PC-3 (cell line): ENCODE results near the gene IQSEC3. TPM values are rescaled to one million over a fixed set of nuclear protein-coding genes. Genes with fewer than 3 reads are reported as not detected.

Source experiments
- ATAC-seq: fragments of 200-7000 bp; cut with Tn5 transposase; 2 replicates; pipeline ENCODE4 v1.9.1; 2020; ENCODE audit warnings: mild to moderate bottlenecking, moderate library complexity
- BruUV-seq: library from RNA; stranded (reverse); fragments of 400-500 nt; replicated peaks from 2 replicates; lab custom pipeline; 2021; lab: Mats Ljungman, UMichigan
- CTCF ChIA-PET: fragments of 300-600 bp; sonication (Branson Sonifier 250); formaldehyde crosslinking; loops from one replicate; lab custom pipeline; 2022; ENCODE audit warnings: antibody characterized with exemption; lab: Charles Lee
- POLR2A ChIA-PET: fragments of 300-600 bp; sonication (Branson Sonifier 250); formaldehyde crosslinking; loops from one replicate; lab custom pipeline; 2022; ENCODE audit warnings: antibody characterized with exemption; ENCODE audit not compliant: unreplicated experiment; lab: Charles Lee
- DNase-seq: peaks from one replicate; pipeline ENCODE4 v3.0.0-alpha.2; 2015
- H2AFZ ChIP-seq: fragments of 300-600 bp; sonication (generic); 2 replicates; pipeline ENCODE4 v1.6.0; 2016; ENCODE audit warnings: antibody characterized with exemption, low read length
- H3F3A ChIP-seq: fragments of 300-600 bp; sonication (generic); one replicate; pipeline ENCODE4 v1.6.0; 2017; ENCODE audit warnings: antibody characterized with exemption, low read length, control low read depth, mild to moderate bottlenecking; ENCODE audit not compliant: unreplicated experiment
- H3K27ac ChIP-seq: fragments of 300-600 bp; sonication (generic); 2 replicates; pipeline ENCODE4 v1.5.1; 2016; ENCODE audit warnings: mild to moderate bottlenecking, low read length
- H3K27me3 ChIP-seq: fragments of 300-600 bp; sonication (generic); 2 replicates; pipeline ENCODE4 v1.6.1; 2016; ENCODE audit warnings: low read length, mixed read lengths
- H3K36me3 ChIP-seq: fragments of 300-600 bp; sonication (generic); 2 replicates; pipeline ENCODE4 v1.6.1; 2016; ENCODE audit warnings: low read depth, mixed run types, low read length, mixed read lengths
- H3K4me1 ChIP-seq: fragments of 300-600 bp; sonication (generic); 2 replicates; pipeline ENCODE4 v1.5.1; 2016; ENCODE audit warnings: low read length; ENCODE audit not compliant: insufficient read depth
- H3K4me2 ChIP-seq: fragments of 300-600 bp; sonication (generic); 2 replicates; pipeline ENCODE4 v1.6.0; 2016; ENCODE audit warnings: low read length
- H3K4me3 ChIP-seq: fragments of 300-600 bp; sonication (generic); 2 replicates; pipeline ENCODE4 v1.5.1; 2016; ENCODE audit warnings: mild to moderate bottlenecking, low read length, mixed read lengths
- H3K79me2 ChIP-seq: fragments of 300-600 bp; sonication (generic); 2 replicates; pipeline ENCODE4 v1.6.1; 2017; ENCODE audit warnings: low read length, mixed read lengths
- H3K9ac ChIP-seq: fragments of 300-600 bp; sonication (generic); 2 replicates; pipeline ENCODE4 v1.6.0; 2016; ENCODE audit warnings: mild to moderate bottlenecking, low read length
- H3K9me2 ChIP-seq: fragments of 300-600 bp; sonication (generic); replicated peaks from 2 replicates; pipeline ENCODE4 v1.6.1; 2016; ENCODE audit warnings: mixed run types, low read length, mixed read lengths
- H3K9me3 ChIP-seq: fragments of 300-600 bp; sonication (generic); 2 replicates; pipeline ENCODE4 v1.6.1; 2016; ENCODE audit warnings: low read length, mixed read lengths
- H4K20me1 ChIP-seq: fragments of 300-600 bp; sonication (generic); 2 replicates; pipeline ENCODE4 v1.6.1; 2016; ENCODE audit warnings: low read length, mixed read lengths
- EZH2 ChIP-seq: fragments of 300-600 bp; sonication (generic); IDR thresholded peaks from one replicate; pipeline ENCODE4 v1.6.1; 2017; ENCODE audit warnings: antibody characterized with exemption, mild to moderate bottlenecking, low read length; ENCODE audit not compliant: unreplicated experiment
- EZH2phosphoT487 ChIP-seq: fragments of 300-600 bp; sonication (generic); IDR thresholded peaks from 2 replicates; pipeline ENCODE4 v1.6.1; 2018; ENCODE audit warnings: mild to moderate bottlenecking, antibody characterized with exemption, low read length, borderline replicate concordance
- intact Hi-C: fragments of 100-400 bp; cut with micrococcal nuclease; formaldehyde crosslinking; loops from 2 replicates; pipeline ENCODE4 v1.9.0; 2023
- total RNA-seq: library from RNA; depleted of rRNA; stranded (reverse); fragments of >200 nt; gene quantifications from 2 replicates; pipeline ENCODE4 v1.2.3, GENCODE V29; 2014
- TF ChIP-seq, protein P1 (sequence below): fragments of 300-600 bp; sonication (generic); conservative IDR thresholded peaks from 2 replicates; pipeline ENCODE4 v1.5.1; 2017; ENCODE audit warnings: antibody characterized with exemption, low read depth, mild to moderate bottlenecking, low read length

Gene IQSEC3
- total RNA-seq, 1 experiment from 2014 or later = 0.11 TPM

GRCh38 chr12:170371-171225 is 104.0 kb downstream of the IQSEC3 start:
- Histone ChIP-seq H3K27ac (no peak overlapping the region), H3K4me3 (no peak overlapping the region), H3K9me2 (no peaks in the 10 kb centered on the region), H3K9me3 (no peaks in the 10 kb centered on the region), H3K4me2 (no peak overlapping the region), H3K9ac (no peak overlapping the region), H4K20me1 (no peaks in the 10 kb centered on the region), H3F3A (no peaks in the 10 kb centered on the region), H2AFZ (no peak overlapping the region), H3K27me3 (no peaks in the 10 kb centered on the region), H3K36me3 (no peaks in the 10 kb centered on the region), H3K79me2 (no peaks in the 10 kb centered on the region), H3K4me1 (no peaks in the 10 kb centered on the region; the same call in 1 of the 2 replicates)
- ChIA-PET CTCF (no interaction called here), POLR2A (no interaction called here)
- no peak for DNase-seq
- no TSS peak for BruUV-seq
- no peak for ATAC-seq
- intact Hi-C loops = no loop called here
- TF ChIP-seq EZH2 (no peak), EZH2phosphoT487 (no peak)
- TF ChIP-seq, protein P1, sequence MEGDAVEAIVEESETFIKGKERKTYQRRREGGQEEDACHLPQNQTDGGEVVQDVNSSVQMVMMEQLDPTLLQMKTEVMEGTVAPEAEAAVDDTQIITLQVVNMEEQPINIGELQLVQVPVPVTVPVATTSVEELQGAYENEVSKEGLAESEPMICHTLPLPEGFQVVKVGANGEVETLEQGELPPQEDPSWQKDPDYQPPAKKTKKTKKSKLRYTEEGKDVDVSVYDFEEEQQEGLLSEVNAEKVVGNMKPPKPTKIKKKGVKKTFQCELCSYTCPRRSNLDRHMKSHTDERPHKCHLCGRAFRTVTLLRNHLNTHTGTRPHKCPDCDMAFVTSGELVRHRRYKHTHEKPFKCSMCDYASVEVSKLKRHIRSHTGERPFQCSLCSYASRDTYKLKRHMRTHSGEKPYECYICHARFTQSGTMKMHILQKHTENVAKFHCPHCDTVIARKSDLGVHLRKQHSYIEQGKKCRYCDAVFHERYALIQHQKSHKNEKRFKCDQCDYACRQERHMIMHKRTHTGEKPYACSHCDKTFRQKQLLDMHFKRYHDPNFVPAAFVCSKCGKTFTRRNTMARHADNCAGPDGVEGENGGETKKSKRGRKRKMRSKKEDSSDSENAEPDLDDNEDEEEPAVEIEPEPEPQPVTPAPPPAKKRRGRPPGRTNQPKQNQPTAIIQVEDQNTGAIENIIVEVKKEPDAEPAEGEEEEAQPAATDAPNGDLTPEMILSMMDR = no peak

GRCh38 chr12:171276-171675 is 104.7 kb downstream of the IQSEC3 start:
- Histone ChIP-seq H3K4me3 (no peak overlapping the region), H2AFZ (no peak overlapping the region), H3K9me3 (no peaks in the 10 kb centered on the region), H3K4me1 (peaks cover 6% of the 10 kb centered on the region), H3K27ac (no peak overlapping the region), H3K4me2 (no peak overlapping the region), H3K36me3 (no peaks in the 10 kb centered on the region), H3K27me3 (no peaks in the 10 kb centered on the region), H3K79me2 (no peaks in the 10 kb centered on the region), H3K9me2 (no peaks in the 10 kb centered on the region), H3F3A (no peaks in the 10 kb centered on the region), H3K9ac (no peak overlapping the region), H4K20me1 (no peaks in the 10 kb centered on the region)
- intact Hi-C loops = no loop called here
- DNase-seq (no peak), ATAC-seq (no peak)
- CTCF ChIA-PET = no interaction called here
- TF ChIP-seq EZH2phosphoT487 = no peak
- TF ChIP-seq, protein P1 = no peak
- TF ChIP-seq EZH2 = no peak
- POLR2A ChIA-PET = no interaction called here
- BruUV-seq = no TSS peak
